ENCODE data around the gene TDRD7.

The TDRD7 gene

GRCh38 chr9:97511655-97512427, 99.9 kb downstream of the TDRD7 start:
- DNase-seq = no peak

GRCh38 chr9:97512966-97513560, 101.2 kb downstream of the TDRD7 start:
- DNase-seq = no peak

- DNase-seq = no peak
Measured at GRCh38 chr9:97514531-97514930, 102.6 kb downstream of the TDRD7 start.

- no peak for DNase-seq
Measured at GRCh38 chr9:97515662-97516061, 103.8 kb downstream of the TDRD7 start.

GRCh38 chr9:97516111-97516510, 104.2 kb downstream of the TDRD7 start:
- no peak for DNase-seq

DNA sequence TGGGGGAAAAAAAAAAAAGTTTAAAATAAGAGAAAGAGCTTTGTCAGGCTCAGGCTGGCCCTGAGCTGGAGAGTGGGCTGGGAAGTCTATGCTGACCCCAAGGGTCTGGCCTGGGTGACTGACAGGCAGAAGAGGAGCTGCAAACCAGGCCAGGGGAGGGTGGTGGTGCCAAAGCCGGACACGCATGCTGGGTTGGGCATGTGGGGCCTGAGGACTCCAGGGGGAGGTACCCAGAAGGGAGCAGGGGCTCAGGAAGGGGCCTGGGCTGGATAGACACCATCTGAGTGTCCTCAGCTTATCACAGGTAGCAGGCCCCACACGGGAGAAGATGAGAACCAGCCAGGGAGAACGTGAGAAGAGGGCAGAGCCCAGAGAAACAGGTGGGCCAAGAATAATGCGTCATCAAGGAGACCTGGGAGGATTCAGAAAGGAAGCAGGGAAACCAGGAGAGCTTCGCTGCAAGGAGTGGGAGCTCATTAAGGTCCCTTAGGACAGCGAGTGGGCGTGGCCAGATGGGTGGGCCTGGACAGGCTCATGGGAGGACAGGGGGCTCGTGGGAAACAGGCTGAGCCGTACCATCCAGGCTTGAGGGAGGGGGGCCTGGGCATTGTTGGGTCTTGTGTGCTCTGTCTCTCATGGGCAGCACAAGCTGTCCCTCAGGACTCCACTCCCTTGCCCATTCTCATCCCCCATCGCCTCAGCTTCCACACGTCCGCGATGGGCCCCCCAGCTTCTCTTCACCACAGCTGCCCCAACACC, 105.6 kb downstream of the TDRD7 start:
- DNase-seq = no peak

GRCh38 chr9:97518166-97518908, 106.4 kb downstream of the TDRD7 start:
- DNase-seq = no peak

DNA sequence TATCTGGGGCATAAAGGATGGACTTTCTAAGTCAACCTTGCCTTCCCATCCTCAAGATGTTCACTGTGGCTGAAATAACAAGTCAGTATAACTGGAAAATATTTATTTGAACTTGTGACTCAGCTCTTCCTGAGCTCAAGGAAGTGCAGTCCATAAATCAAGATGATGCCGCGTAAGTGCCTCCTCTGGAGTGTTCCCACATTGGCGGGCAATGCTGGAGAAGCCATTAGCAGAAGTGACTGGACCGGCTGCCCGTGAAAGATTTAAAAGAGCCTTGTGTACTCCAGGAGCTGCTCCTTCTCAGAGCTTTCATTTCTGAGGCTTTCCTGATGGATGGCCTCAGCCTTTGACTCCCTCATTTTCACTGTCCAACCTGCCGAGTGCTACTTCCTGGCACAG, 107.0 kb downstream of the TDRD7 start:
- DNase-seq = no peak

DNA sequence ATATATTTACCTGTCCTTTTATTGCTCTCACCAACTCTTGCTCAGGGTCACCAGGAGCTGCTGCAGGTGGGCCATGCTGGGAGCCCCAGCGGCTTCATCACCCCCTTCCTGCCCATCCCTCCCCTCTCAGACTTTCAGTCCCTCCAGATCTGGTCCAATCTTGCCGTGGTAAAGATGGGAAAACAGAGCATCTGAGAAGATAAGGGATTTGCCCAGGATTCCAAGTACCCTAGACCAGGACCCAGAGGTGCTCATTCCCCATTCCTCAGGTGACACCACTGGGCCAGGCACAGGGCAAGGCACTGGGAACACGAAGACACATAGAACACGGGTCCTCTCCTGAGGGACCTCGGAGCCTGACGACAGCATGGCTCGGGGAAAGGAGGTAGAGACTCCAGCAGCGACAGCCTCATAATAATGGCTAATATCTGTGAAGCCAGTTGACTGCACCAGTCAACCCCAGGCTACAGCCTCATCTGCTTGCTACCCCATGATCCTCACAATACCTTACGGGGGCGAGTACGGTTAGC, 107.6 kb downstream of the TDRD7 start:
- no peak for DNase-seq

- no peak for DNase-seq
Measured at GRCh38 chr9:97521576-97522333, 109.9 kb downstream of the TDRD7 start.

GRCh38 chr9:97524424-97524823, 112.5 kb downstream of the TDRD7 start:
- DNase-seq = no peak

GRCh38 chr9:97525451-97525850, 113.6 kb downstream of the TDRD7 start:
- no peak for DNase-seq

DNA sequence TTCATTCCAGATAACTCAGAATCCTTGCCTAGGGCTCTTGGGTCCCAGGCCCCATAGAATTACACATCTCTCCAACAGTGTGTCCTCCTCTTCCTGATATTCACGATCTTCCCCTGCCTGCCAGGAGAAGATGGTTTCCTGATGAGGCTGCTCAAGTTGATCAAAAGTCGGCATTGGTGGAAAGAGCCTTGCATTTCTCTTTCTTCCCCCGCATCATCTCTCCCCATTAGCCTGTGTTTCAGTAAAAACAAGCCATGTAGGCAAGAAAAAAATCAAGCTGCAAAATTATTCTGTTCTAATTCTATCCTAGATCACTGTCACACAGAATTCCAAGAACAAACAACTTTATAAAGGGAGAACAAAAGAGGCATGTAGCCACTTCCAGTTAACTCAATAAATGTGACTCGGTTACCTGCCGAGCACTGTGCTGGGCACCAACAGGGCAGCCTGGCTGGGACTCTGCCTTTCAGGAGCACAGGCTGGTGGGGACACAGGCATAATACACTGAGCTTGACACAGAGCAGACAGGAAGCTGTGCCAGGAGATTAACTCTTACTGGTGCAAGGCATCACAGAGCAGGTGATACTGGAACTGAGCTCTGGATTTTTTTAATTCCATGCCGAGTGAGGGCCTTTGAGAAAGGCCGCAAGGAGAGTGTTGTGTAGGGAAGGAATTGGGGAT, 115.1 kb downstream of the TDRD7 start:
- no peak for DNase-seq

GRCh38 chr9:97527626-97528528, 116.0 kb downstream of the TDRD7 start:
- no peak for DNase-seq

GRCh38 chr9:97528529-97529230, 116.8 kb downstream of the TDRD7 start:
- DNase-seq = no peak

- no peak for DNase-seq
Measured at GRCh38 chr9:97529363-97530076, 117.6 kb downstream of the TDRD7 start.

DNA sequence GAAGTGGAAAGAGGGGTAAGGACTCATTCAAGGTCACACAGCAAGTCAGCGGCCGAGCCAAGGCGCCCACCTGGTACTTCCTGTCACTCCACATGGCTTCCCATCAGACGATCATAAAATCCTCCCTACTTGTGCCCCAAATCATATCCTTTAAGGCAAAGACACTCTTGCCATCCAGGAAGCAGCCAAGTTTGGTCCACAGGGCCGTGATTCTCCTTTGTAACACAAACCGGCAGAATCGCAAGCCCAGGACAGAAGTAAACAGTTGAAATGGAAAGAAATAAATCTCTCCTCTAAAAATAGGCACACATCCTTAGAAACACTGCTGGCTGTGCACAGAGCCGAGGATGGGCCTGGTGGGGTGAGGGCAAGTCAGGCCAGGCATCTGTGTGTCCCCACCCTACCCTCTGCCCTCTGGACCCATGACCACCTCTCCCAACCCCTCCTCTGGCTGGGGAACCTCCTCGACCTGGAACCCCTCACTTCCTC, 120.0 kb downstream of the TDRD7 start:
- no peak for DNase-seq

GRCh38 chr9:97534185-97534584, 122.3 kb downstream of the TDRD7 start:
- DNase-seq = no peak

Measured in Kasumi-1 (cell line).